ENCODE measurements around the gene TUSC2.

Gene TUSC2

GRCh38 chr3:50297896-50298725 is 29.9 kb downstream of the TUSC2 start:
- no peak for DNase-seq (ENCODE audit: low read depth)
- peak overlapping the region; percentile 75 for H3K4me3 ChIP-seq (ENCODE audit: low read depth, low read length)
- TF ChIP-seq, protein P1, sequence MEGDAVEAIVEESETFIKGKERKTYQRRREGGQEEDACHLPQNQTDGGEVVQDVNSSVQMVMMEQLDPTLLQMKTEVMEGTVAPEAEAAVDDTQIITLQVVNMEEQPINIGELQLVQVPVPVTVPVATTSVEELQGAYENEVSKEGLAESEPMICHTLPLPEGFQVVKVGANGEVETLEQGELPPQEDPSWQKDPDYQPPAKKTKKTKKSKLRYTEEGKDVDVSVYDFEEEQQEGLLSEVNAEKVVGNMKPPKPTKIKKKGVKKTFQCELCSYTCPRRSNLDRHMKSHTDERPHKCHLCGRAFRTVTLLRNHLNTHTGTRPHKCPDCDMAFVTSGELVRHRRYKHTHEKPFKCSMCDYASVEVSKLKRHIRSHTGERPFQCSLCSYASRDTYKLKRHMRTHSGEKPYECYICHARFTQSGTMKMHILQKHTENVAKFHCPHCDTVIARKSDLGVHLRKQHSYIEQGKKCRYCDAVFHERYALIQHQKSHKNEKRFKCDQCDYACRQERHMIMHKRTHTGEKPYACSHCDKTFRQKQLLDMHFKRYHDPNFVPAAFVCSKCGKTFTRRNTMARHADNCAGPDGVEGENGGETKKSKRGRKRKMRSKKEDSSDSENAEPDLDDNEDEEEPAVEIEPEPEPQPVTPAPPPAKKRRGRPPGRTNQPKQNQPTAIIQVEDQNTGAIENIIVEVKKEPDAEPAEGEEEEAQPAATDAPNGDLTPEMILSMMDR (IDR thresholded peaks at IDR 0.05; ENCODE audit: low read depth, low read length, missing control alignments) = no peak

DNA sequence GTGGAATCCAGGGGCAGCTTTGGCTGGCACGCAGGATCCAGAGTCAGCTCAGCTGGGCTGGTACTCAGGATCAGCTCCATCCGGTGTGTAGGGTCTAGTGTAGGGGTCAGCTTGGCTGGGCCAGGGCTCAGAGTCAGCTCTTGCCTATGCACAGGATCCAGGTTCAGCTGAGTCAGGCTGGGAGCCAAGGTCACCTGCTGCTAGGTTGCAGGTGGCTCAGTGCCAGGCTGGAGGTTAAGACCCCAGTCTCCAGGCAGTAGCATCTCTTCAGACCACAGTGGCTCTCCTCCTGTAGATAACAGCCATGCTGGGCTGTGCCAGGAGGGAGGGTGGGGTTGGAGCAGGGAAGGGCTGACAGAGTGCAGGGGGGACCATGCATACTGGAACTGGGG is 30.6 kb downstream of the TUSC2 start:
- TF ChIP-seq, protein P1 (IDR thresholded peaks at IDR 0.05; ENCODE audit: low read depth, low read length, missing control alignments) = no peak
- no peak for DNase-seq (ENCODE audit: low read depth)
- no peak overlapping the region for H3K4me3 ChIP-seq (ENCODE audit: low read depth, low read length)

DNA sequence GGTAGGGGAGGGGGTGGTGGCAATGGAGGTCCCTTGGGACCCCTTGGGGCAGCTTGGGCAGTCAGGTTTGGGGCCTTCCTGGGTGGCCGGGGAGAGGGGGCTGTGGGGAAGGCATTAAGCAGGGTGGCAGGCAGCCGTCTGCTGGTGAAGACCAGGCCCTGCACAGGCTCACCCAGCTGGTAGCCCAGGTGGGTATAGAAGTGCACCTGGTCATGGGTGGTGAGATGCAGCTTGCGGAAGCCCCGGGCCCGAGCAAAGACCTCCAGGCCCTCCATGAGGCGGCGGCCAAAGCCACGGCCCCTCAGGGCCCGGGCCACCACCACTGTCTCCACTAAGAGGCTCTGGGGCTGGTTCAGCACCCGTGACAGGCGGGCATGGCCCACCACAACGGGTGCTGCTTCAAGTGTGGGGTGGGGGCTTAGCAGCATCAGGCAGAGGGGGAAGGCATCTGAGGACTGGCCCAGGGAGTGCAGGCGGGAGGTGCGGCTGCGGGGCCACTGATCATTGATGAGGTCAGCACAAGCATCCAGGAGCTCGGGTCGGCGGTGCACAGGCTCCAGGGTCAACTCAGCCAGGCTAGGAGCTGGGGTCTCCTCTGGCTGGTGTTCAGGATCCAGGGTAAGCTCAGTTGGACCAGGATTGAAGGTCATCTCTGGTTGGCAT is 31.2 kb downstream of the TUSC2 start:
- no peak overlapping the region for H3K4me3 ChIP-seq (ENCODE audit: low read depth, low read length)
- DNase-seq (ENCODE audit: low read depth) = no peak
- TF ChIP-seq, protein P1 (IDR thresholded peaks at IDR 0.05; ENCODE audit: low read depth, low read length, missing control alignments) = no peak

GRCh38 chr3:50295553-50296431 is 32.2 kb downstream of the TUSC2 start:
- H3K4me3 ChIP-seq (ENCODE audit: low read depth, low read length) = no peak overlapping the region
- DNase-seq (ENCODE audit: low read depth) = no peak
- TF ChIP-seq, protein P1 (IDR thresholded peaks at IDR 0.05; ENCODE audit: low read depth, low read length, missing control alignments) = no peak

DNA sequence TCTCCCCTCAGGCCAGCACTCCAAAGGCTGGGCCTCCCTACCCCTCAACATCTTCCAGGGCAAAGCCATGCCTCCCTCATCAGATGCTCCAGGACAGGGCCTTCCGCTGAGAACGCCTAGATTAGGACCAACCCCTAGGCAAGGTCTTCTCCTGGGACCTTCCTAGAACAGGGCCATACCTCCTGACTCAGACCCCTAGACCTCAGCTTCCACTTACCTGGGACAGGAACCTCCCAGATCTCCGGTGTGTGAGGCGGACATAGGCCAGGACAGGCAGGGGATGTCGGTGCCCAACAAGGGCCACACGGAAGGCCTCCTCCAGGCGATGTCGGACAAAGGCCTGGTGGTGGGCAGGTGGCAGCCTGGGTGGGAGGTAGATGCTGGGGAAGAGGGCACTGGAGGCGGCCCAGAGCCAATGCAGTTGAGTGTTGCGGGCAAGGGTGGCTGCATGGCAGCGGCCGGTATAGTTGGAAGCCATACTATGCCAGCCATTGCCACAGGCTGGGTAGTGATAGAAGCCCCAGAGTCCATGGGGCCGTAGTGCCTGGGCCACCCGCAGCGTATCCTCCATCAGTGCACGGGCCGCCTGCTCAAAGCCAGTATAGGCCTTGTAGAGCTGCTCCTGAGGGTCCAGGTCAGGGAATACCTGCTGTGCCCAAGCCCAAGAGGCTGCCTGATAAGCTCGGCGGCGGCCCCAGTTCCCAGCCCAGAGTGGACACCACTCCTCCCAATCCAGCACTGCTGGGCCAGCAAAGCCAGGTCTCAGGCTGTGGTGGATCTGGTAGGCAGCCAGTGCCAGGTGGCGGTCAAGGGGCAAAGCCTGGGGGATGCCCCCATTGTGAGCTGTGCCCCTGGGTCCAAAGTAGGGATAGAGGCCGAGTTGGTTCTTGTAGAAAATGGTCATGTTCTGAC is 33.3 kb downstream of the TUSC2 start:
- H3K4me3 ChIP-seq (ENCODE audit: low read depth, low read length) = no peak overlapping the region
- no peak for DNase-seq (ENCODE audit: low read depth)
- TF ChIP-seq, protein P1 (IDR thresholded peaks at IDR 0.05; ENCODE audit: low read depth, low read length, missing control alignments) = no peak

- DNase-seq (ENCODE audit: low read depth) = no peak
- no peak overlapping the region for H3K4me3 ChIP-seq (ENCODE audit: low read depth, low read length)
- TF ChIP-seq, protein P1 (IDR thresholded peaks at IDR 0.05; ENCODE audit: low read depth, low read length, missing control alignments) = no peak
These were observed 33.9 kb downstream of the TUSC2 start for GRCh38 chr3:50294089-50294488.
